Large intestine (tissue), 3 donors: ENCODE results near the gene CACNG3. TPM values are rescaled to one million over a fixed set of nuclear protein-coding genes. Genes with fewer than 3 reads are reported as not detected.

Experiments
- DNase-seq, 2 donors: peaks; one replicate each; pipeline versions ENCODE4 v3.0.0 to v3.0.0-alpha.2; 2013
- H3K27ac ChIP-seq: one replicate; pipeline ENCODE4 v1.5.1; 2013; ENCODE audit warnings: low read length
- H3K27me3 ChIP-seq: 2 replicates; pipeline ENCODE4 v1.6.1; 2013; ENCODE audit warnings: low read length; ENCODE audit not compliant: control insufficient read depth, insufficient read depth
- H3K36me3 ChIP-seq: 2 replicates; pipeline ENCODE4 v1.6.1; 2013; ENCODE audit warnings: low read length; ENCODE audit not compliant: control insufficient read depth, insufficient read depth
- H3K4me1 ChIP-seq: one replicate; pipeline ENCODE4 v1.6.1; 2013; ENCODE audit warnings: low read length; ENCODE audit not compliant: control insufficient read depth, insufficient read depth
- H3K4me3 ChIP-seq: one replicate; pipeline ENCODE4 v1.5.1; 2013; ENCODE audit warnings: low read length
- H3K9me3 ChIP-seq: one replicate; pipeline ENCODE4 v1.6.1; 2013; ENCODE audit warnings: mild to moderate bottlenecking, low read depth, low read length, moderate library complexity; ENCODE audit not compliant: control insufficient read depth
- WGBS: methylation state at CpG from one replicate; pipeline ENCODE4 v1.1.5; 2013; ENCODE audit warnings: low lambda C conversion rate; ENCODE audit not compliant: insufficient coverage; 5-methylcytosine and 5-hydroxymethylcytosine counted together
- polyA plus RNA-seq: library from polyadenylated mRNA; unstranded; fragments of 120-200 nt; gene quantifications from one replicate; pipeline ENCODE4 v1.2.1, GENCODE V29; 2013

CACNG3 gene
- polyA plus RNA-seq, 1 donor = 0.01 TPM

- Histone ChIP-seq H3K4me3 (no peak overlapping the region), H3K9me3 (no peaks in the 10 kb centered on the region), H3K27me3 (no peaks in the 10 kb centered on the region), H3K27ac (no peak overlapping the region), H3K4me1 (no peaks in the 10 kb centered on the region), H3K36me3 (no peaks in the 10 kb centered on the region)
- no peak for DNase-seq
- 70% methylated on average over 4 of the region's 9 CpGs for WGBS
Measured at GRCh38 chr16:24348545-24349290, 92.6 kb downstream of the CACNG3 start.

- 67% methylated on average over 3 of the region's 8 CpGs for whole genome bisulfite sequencing
- Histone ChIP-seq H3K27me3 (no peaks in the 10 kb centered on the region), H3K27ac (no peak overlapping the region), H3K36me3 (no peaks in the 10 kb centered on the region), H3K4me1 (no peaks in the 10 kb centered on the region), H3K9me3 (no peaks in the 10 kb centered on the region), H3K4me3 (no peak overlapping the region)
- no peak for DNase-seq
Measured at GRCh38 chr16:24349320-24349719, 93.2 kb downstream of the CACNG3 start.

GRCh38 chr16:24352746-24353145 is 96.6 kb downstream of the CACNG3 start:
- H3K4me1 ChIP-seq = no peaks in the 10 kb centered on the region
- no CpG with 5 or more reads among the region's 5 CpGs for WGBS
- no peak for DNase-seq
- no peak overlapping the region for H3K4me3 ChIP-seq
- H3K27ac ChIP-seq = no peak overlapping the region
- no peaks in the 10 kb centered on the region for H3K9me3 ChIP-seq
- H3K36me3 ChIP-seq = no peaks in the 10 kb centered on the region
- H3K27me3 ChIP-seq = no peaks in the 10 kb centered on the region

GRCh38 chr16:24353622-24354021 is 97.5 kb downstream of the CACNG3 start:
- DNase-seq = no peak
- Histone ChIP-seq H3K4me3 (no peak overlapping the region), H3K27ac (no peak overlapping the region), H3K9me3 (no peaks in the 10 kb centered on the region), H3K36me3 (no peaks in the 10 kb centered on the region), H3K4me1 (no peaks in the 10 kb centered on the region), H3K27me3 (no peaks in the 10 kb centered on the region)
- no CpG with 5 or more reads among the region's 5 CpGs for WGBS

- no peaks in the 10 kb centered on the region for H3K27me3 ChIP-seq
- no peak overlapping the region for H3K4me3 ChIP-seq
- H3K36me3 ChIP-seq = no peaks in the 10 kb centered on the region
- no CpG with 5 or more reads among the region's 7 CpGs for WGBS
- H3K27ac ChIP-seq = no peak overlapping the region
- no peaks in the 10 kb centered on the region for H3K9me3 ChIP-seq
- no peaks in the 10 kb centered on the region for H3K4me1 ChIP-seq
- DNase-seq = no peak
Measured at GRCh38 chr16:24357511-24357910, 101.4 kb downstream of the CACNG3 start.

- no peaks in the 10 kb centered on the region for H3K9me3 ChIP-seq
- no peaks in the 10 kb centered on the region for H3K4me1 ChIP-seq
- no peaks in the 10 kb centered on the region for H3K27me3 ChIP-seq
- H3K27ac ChIP-seq = no peak overlapping the region
- DNase-seq = no peak
- no peaks in the 10 kb centered on the region for H3K36me3 ChIP-seq
- no peak overlapping the region for H3K4me3 ChIP-seq
- 80% methylated on average over 1 of the region's 5 CpGs for WGBS
Measured at GRCh38 chr16:24358117-24358516, 102.0 kb downstream of the CACNG3 start.

- Histone ChIP-seq H3K4me3 (no peak overlapping the region), H3K36me3 (no peaks in the 10 kb centered on the region)
Measured at GRCh38 chr16:24359490-24359889, 103.4 kb downstream of the CACNG3 start.

DNA sequence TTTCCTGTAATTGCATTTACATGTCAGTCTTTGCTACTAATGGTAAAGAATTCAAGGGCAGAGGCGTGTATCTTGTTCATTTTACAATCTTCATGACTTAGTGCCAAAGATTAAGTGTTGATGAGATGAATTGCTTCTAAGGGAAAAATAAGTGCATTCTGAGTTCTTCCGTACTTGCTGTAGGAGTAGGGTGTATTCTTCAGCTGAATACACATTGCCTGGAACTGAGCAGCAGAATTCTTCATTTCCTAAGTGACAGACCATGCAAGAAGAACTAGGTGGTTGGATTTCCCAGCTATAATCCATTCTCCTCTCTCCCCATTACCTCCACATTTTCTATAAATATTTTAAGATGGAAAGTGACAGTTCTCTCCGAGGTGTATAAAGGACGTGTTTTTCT is 104.8 kb downstream of the CACNG3 start:
- DNase-seq = no peak
- Histone ChIP-seq H3K27ac (no peak overlapping the region), H3K36me3 (no peaks in the 10 kb centered on the region), H3K4me3 (no peak overlapping the region), H3K27me3 (no peaks in the 10 kb centered on the region), H3K4me1 (no peaks in the 10 kb centered on the region), H3K9me3 (no peaks in the 10 kb centered on the region)
- 73% methylated on average over 2 of the region's 4 CpGs for WGBS

More at GRCh38 chr16:24359490-24359889, 103.4 kb downstream of the CACNG3 start:
- H3K4me1 ChIP-seq = no peaks in the 10 kb centered on the region
- no peak for DNase-seq
- H3K27ac ChIP-seq = no peak overlapping the region
- H3K9me3 ChIP-seq = no peaks in the 10 kb centered on the region
- H3K27me3 ChIP-seq = no peaks in the 10 kb centered on the region

- WGBS = 100% methylated on average over 2 of the region's 7 CpGs
- Histone ChIP-seq H3K27me3 (no peaks in the 10 kb centered on the region), H3K9me3 (no peaks in the 10 kb centered on the region), H3K4me3 (no peak overlapping the region), H3K27ac (no peak overlapping the region), H3K36me3 (no peaks in the 10 kb centered on the region), H3K4me1 (no peaks in the 10 kb centered on the region)
- DNase-seq = no peak
Measured at GRCh38 chr16:24364596-24364995, 108.5 kb downstream of the CACNG3 start.

- H3K27ac ChIP-seq = no peak overlapping the region
- no peak for DNase-seq
- no CpG with 5 or more reads among the region's 5 CpGs for WGBS
- H3K9me3 ChIP-seq = no peaks in the 10 kb centered on the region
- H3K36me3 ChIP-seq = no peaks in the 10 kb centered on the region
- no peaks in the 10 kb centered on the region for H3K27me3 ChIP-seq
- H3K4me1 ChIP-seq = no peaks in the 10 kb centered on the region
- H3K4me3 ChIP-seq = no peak overlapping the region
Measured at GRCh38 chr16:24367186-24367710, 111.1 kb downstream of the CACNG3 start.

DNA sequence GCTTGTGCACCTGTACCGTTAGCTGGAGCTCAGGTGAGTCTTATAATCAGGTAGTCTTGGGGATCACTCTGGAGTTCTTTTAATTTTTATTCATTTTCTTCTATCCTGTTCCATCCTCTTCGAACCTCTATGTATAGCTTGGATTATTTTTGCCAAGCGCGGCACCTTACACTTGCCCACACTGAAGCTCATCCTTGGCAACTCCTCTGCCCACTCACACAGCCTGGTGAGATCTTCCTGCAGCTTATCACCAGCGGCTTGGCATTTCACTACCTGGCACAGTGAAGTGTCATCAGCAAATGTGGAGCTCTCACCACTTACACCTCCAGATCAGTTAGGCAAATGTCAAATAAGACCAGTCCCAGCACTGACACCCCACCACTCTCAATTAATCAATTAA is 116.7 kb downstream of the CACNG3 start:
- no peaks in the 10 kb centered on the region for H3K9me3 ChIP-seq
- DNase-seq = no peak
- H3K27me3 ChIP-seq = no peaks in the 10 kb centered on the region
- WGBS = 100% methylated on average over 1 of the region's 5 CpGs
- no peak overlapping the region for H3K4me3 ChIP-seq
- H3K36me3 ChIP-seq = no peaks in the 10 kb centered on the region
- no peaks in the 10 kb centered on the region for H3K4me1 ChIP-seq
- H3K27ac ChIP-seq = no peak overlapping the region
